Transverse colon (tissue), 4 donors: ENCODE results near the gene HDAC4.

Experiments used
- CTCF ChIP-seq, 5 experiments: fragments of 200-600 bp in 3 of 5; fragments of 450-650 bp in 2 of 5; sonication (generic) in 3 of 5; IDR thresholded peaks; 1 replicate in 2 of 5; 2 replicates in 3 of 5; pipeline ENCODE4 v1.5.1; 2016 to 2017; ENCODE audit warnings: antibody characterized with exemption in 5 of 5, inconsistent platforms in 3 of 5, mild to moderate bottlenecking in 2 of 5, moderate library complexity in 1 of 5
- EP300 ChIP-seq: sonication (generic); formaldehyde crosslinking; IDR thresholded peaks from one replicate; pipeline ENCODE4 v1.6.1; 2017; ENCODE audit warnings: antibody characterized with exemption, low read depth
- POLR2A ChIP-seq: fragments of 450-650 bp; IDR thresholded peaks from one replicate; pipeline ENCODE4 v1.6.1; 2016; ENCODE audit warnings: antibody characterized with exemption, mild to moderate bottlenecking, moderate library complexity
- POLR2AphosphoS5 ChIP-seq, 3 donors: sonication (generic); formaldehyde crosslinking; IDR thresholded peaks; one replicate each; pipeline ENCODE4 v1.6.1; 2016; ENCODE audit warnings: antibody characterized with exemption in 3 of 3

GRCh38 chr2:239204136-239204875 is 196.5 kb downstream of the HDAC4 start:
- TF ChIP-seq POLR2AphosphoS5 (IDR thresholded peaks at IDR 0.05), result no peak
- TF ChIP-seq CTCF (IDR thresholded peaks at IDR 0.05), result no peak
- TF ChIP-seq POLR2A, result no peak
- TF ChIP-seq EP300, result no peak
